Prostate gland (tissue), 2 donors: Measurements from ENCODE around the gene TRPM3. TPM values are rescaled to one million over a fixed set of nuclear protein-coding genes. Genes with fewer than 3 reads are reported as not detected.

Experiments
- DNase-seq: peaks from one replicate; pipeline ENCODE4 v3.0.0-alpha.2; 2019; ENCODE audit warnings: low spot score
- H3K27ac ChIP-seq, 2 donors: fragments of 200-600 bp; sonication (generic); 2 replicates each; pipeline ENCODE4 v1.5.1; 2017 to 2019
- H3K27me3 ChIP-seq: fragments of 200-600 bp; sonication (generic); replicated peaks from 2 replicates; pipeline ENCODE4 v1.5.1; 2019; ENCODE audit not compliant: insufficient read depth
- H3K36me3 ChIP-seq, 2 donors: fragments of 200-600 bp; sonication (generic); 1 replicate in 1 of 2; 2 replicates in 1 of 2; pipeline versions ENCODE4 v1.5.1 to v1.8.1; 2017 to 2019
- H3K4me1 ChIP-seq: fragments of 200-600 bp; sonication (generic); replicated peaks from 2 replicates; pipeline ENCODE4 v1.5.1; 2019
- H3K4me3 ChIP-seq, 2 donors: fragments of 200-600 bp; sonication (generic); 2 replicates each; pipeline ENCODE4 v1.5.1; 2017 to 2019
- H3K9me3 ChIP-seq: fragments of 200-600 bp; sonication (generic); 2 replicates; pipeline ENCODE4 v1.5.1; 2017
- CTCF ChIP-seq, 4 experiments: fragments of 200-600 bp in 2 of 4; fragments of 450-650 bp in 2 of 4; sonication (generic) in 2 of 4; IDR thresholded peaks; 1 replicate in 3 of 4; 2 replicates in 1 of 4; pipeline ENCODE4 v1.5.1; 2016 to 2019; ENCODE audit warnings: antibody characterized with exemption in 4 of 4, mild to moderate bottlenecking in 2 of 4, moderate library complexity in 2 of 4
- POLR2A ChIP-seq: fragments of 450-650 bp; IDR thresholded peaks from one replicate; pipeline ENCODE4 v1.6.1; 2016; ENCODE audit warnings: antibody characterized with exemption, mild to moderate bottlenecking
- POLR2AphosphoS5 ChIP-seq: sonication (generic); formaldehyde crosslinking; IDR thresholded peaks from one replicate; pipeline ENCODE4 v1.6.1; 2017; ENCODE audit warnings: antibody characterized with exemption
- WGBS: methylation state at CpG from one replicate; pipeline ENCODE4 v1.1.5; 2018; 5-methylcytosine and 5-hydroxymethylcytosine counted together
- intact Hi-C: fragments of 100-400 bp; cut with DNase I; formaldehyde crosslinking; loops from one replicate; pipeline ENCODE4 v1.14.2; 2022
- total RNA-seq, 2 donors: library from RNA; depleted of rRNA; stranded (reverse); fragments of >200 nt; gene quantifications; one replicate each; pipeline ENCODE4 v1.1.0, GENCODE V29; 2016

TRPM3 gene
- total RNA-seq, 2 donors from 2014 or later = 0.32 to 18.7 TPM

DNA sequence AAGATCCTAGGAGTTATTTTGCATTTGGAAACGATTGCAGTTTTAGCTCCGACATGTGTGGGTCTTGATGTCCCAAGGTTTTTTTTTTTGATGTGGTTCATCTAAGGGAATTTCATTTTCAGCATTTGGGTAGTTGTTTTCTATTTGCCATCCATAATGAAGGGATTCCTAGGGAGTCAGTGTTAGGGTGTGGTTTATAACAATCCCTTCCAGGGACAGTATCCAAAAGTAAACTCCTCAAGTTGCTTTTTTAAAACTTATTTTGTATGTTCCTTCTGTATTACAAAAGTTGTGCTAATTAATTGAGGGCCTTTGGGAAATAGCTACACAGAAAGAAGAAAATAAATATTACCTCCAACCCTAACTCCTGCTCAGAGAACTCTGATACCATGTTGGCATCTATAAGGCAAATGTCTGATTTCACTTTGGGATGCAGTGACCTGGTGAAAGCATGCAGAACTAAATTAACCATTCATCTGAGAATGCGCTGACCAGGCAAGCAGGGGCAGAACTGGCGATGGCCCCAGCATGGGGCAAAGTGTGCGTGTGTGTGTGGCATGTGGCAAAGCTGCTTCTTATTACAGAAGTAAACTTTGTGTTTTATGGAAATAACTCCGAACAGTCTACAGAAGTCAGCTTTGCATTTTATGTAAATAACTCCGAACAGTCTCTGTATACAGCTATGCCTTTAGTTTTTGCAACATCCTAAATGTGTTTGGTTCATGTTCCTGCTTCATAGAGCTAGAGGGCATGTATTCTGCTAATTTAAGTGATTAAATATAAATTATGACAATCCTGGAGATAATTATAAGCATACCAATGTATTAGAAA, 237.2 kb downstream of the TRPM3 start:
- H3K27me3 ChIP-seq = no peaks in the 10 kb centered on the region
- intact Hi-C loops = no loop called here
- no peak for DNase-seq
- H3K9me3 ChIP-seq = no peaks in the 10 kb centered on the region
- no peak overlapping the region for H3K4me3 ChIP-seq
- H3K4me1 ChIP-seq = no peaks in the 10 kb centered on the region
- TF ChIP-seq POLR2AphosphoS5 = no peak
- TF ChIP-seq CTCF (IDR thresholded peaks at IDR 0.05) = no peak
- no peak for TF ChIP-seq POLR2A
- H3K27ac ChIP-seq = no peak overlapping the region
- WGBS = 76% methylated on average over 7 of the region's 7 CpGs
- H3K36me3 ChIP-seq = no peaks in the 10 kb centered on the region

- no peaks in the 10 kb centered on the region for H3K9me3 ChIP-seq
- intact Hi-C loops = no loop called here
Observed at GRCh38 chr9:70883056-70883455, 238.4 kb downstream of the TRPM3 start.

GRCh38 chr9:70881333-70881732, 240.1 kb downstream of the TRPM3 start:
- WGBS = 93% methylated on average over 6 of the region's 6 CpGs
- Histone ChIP-seq H3K4me3 (no peak overlapping the region), H3K27me3 (no peaks in the 10 kb centered on the region), H3K27ac (no peak overlapping the region), H3K36me3 (no peaks in the 10 kb centered on the region), H3K9me3 (no peaks in the 10 kb centered on the region), H3K4me1 (no peaks in the 10 kb centered on the region)
- DNase-seq = no peak
- TF ChIP-seq POLR2A (no peak), CTCF (IDR thresholded peaks at IDR 0.05) (no peak), POLR2AphosphoS5 (no peak)
- intact Hi-C loops = no loop called here

More at GRCh38 chr9:70883056-70883455, 238.4 kb downstream of the TRPM3 start:
- no peak for TF ChIP-seq CTCF (IDR thresholded peaks at IDR 0.05)
- no peak for TF ChIP-seq POLR2A
- no peak for TF ChIP-seq POLR2AphosphoS5
- H3K27ac ChIP-seq = no peak overlapping the region
- H3K36me3 ChIP-seq = no peaks in the 10 kb centered on the region
- WGBS = 100% methylated on average over 1 of the region's 1 CpG
- H3K4me1 ChIP-seq = no peaks in the 10 kb centered on the region
- no peaks in the 10 kb centered on the region for H3K27me3 ChIP-seq
- H3K4me3 ChIP-seq = no peak overlapping the region
- no peak for DNase-seq

GRCh38 chr9:70880535-70880934, 240.9 kb downstream of the TRPM3 start:
- Histone ChIP-seq H3K27me3 (no peaks in the 10 kb centered on the region), H3K4me3 (no peak overlapping the region), H3K36me3 (no peaks in the 10 kb centered on the region), H3K9me3 (no peaks in the 10 kb centered on the region), H3K27ac (no peak overlapping the region), H3K4me1 (no peaks in the 10 kb centered on the region)
- DNase-seq = no peak
- TF ChIP-seq POLR2A = no peak
- TF ChIP-seq CTCF (IDR thresholded peaks at IDR 0.05) = no peak
- TF ChIP-seq POLR2AphosphoS5 = no peak
- intact Hi-C loops = no loop called here

- 73% methylated on average over 4 of the region's 4 CpGs for WGBS
- Histone ChIP-seq H3K36me3 (no peaks in the 10 kb centered on the region), H3K4me3 (no peak overlapping the region), H3K27me3 (no peaks in the 10 kb centered on the region), H3K4me1 (no peaks in the 10 kb centered on the region), H3K27ac (no peak overlapping the region), H3K9me3 (no peaks in the 10 kb centered on the region)
- no peak for TF ChIP-seq POLR2AphosphoS5
- TF ChIP-seq CTCF (IDR thresholded peaks at IDR 0.05) = no peak
- no peak for TF ChIP-seq POLR2A
- DNase-seq = no peak
- intact Hi-C loops = no loop called here
Observed at GRCh38 chr9:70878576-70878975, 242.8 kb downstream of the TRPM3 start.
